Hematopoietic multipotent progenitor cell (in vitro differentiated cells): ENCODE data around the gene KIF26A. TPM values are rescaled to one million over a fixed set of nuclear protein-coding genes. Genes with fewer than 3 reads are reported as not detected.
A peak's percentile ranks its signal among the peaks of the same experiment; 100 is the strongest.

Experiments
- DNase-seq, 3 donors: peaks; one replicate each; pipeline ENCODE4 v3.0.0-alpha.2; 2011 to 2015; ENCODE audit warnings: low read depth in 2 of 3, low spot score in 2 of 3
- total RNA-seq: library from RNA; depleted of rRNA; stranded (reverse); fragments of >200 nt; gene quantifications from one replicate; pipeline ENCODE4 v1.2.3, GENCODE V29; 2012

The KIF26A gene
- total RNA-seq, 1 donor = 0.27 TPM

DNA sequence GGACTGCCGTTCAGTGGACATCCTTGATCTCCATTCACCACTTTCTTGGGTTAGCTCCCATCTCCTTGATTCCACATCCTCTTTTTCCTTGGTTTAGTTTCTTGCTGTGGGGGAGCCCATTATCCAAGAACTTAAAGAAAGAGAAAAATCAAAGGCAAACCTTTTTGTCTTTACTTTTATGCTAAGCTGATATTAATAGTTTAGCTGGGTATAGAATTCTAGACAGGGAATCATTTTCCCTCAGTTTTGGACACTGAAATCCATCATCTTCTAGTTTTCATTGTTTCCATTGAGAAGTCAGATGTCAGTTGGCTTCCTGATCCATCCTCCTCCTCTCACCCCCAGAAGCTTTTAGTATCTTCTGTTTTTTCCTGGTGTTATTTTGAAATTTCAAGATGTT is 8.8 kb upstream of the KIF26A start:
- no peak for DNase-seq

DNA sequence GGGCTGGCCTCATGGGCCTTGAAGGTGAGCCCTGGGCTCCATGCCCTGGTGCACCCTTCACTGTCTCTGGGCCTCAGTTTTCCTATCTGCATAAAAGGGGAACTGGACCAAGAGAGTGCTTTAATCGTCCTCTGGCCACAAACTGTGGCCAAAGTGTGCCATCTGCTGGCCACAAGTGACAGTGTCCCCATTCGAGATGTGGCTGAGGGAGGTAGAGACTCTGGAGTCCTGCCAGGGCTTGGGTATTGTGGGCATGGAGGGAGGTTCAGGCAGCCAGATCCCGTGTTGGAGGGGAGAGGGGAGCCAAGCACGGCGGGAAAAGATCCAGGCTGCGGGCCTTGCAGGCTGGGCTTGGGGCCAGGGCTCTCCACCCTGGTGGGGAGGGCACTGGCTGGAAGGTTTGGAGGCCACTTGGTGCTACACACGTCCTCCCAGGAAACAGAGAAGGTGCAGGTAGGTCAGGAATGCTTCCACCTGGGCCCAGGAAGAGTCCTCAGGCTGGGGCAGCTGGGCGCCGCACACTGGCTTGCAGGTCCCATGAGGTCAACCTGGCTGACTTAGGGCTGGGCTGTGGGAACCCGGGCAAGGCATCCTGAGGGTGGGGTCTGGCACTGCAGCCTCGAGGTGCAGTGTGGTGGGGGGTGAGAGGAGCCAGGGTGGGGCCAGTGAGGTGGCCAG is 7.3 kb upstream of the KIF26A start:
- DNase-seq = peak in 2 of 3 donors; percentile 42 to 63

DNA sequence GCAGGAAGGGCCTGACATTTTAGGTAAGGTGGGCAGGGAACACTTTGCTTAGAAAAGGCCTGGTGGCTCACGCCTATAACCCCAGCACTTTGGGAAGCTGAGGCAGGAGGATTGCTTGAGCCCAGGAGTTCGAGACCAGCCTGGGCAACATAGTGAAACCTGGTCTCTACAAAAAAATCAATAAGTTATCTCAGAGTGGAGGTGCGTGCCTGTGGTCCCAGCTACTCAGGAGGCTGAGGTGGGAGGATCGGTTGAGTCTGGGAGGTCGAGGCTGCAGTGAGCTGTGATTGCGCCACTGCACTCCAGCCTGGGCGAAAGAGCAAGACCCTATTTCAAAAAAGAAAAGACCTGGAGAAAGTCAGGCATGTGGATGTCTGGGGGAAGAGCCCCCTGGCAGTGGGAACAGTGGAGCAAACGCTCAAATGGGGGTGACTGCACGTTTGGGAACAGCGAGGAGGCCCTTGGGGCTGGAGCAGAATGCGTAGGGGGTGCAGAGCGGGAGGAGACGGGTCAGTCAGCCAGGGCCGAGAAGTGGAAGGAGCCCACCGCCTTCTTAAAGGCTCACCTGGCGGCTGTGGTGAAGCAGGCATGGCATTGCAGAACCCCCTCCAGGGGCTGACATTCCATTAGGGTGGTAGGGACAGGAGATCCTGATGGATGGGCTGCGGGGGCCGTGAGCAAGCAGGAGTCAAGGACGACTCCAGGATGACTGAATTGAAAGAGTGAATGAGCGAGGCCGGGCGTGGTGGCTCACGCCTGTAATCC is 6.2 kb upstream of the KIF26A start:
- DNase-seq = no peak

DNA sequence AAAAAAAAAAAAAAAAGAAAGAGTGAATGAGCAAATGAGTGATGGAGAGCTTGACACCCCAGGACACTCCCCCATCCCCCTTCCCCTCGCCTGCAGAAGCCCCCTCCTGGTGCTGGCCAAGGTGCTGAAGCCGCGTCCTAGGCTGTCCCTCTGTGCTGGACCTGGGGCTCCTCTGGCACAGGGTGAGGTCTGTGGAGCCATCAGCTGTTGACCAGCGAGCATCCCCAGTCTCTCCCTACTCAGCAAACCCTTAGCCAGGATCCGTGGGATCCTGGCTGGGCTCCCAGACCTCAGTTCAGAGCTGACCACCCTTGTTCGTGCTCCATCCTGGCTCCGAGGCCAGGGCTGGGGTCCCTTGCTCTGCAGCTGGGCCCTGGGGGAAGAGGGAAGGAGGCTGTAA is 5.4 kb upstream of the KIF26A start:
- DNase-seq = no peak

DNA sequence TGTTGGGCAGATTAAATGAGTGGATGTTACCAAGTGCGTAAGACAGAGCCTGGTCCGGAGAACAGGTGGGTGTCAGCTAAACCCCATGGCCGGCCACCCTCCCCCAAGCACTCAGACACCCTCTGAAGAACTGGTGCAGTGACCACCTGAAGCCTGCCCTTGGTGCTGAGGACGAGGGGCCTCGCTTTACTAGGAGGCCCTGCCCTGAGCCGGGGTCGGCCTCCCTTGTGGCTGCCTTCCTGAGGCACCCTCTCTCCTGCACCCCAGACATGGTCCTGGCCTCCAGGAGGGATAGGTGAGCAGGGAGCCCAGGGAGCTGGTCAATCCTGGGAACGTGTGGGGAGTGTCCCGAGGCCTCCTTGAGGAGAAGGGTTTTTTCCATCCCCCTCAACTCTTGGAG is 4.9 kb upstream of the KIF26A start:
- no peak for DNase-seq

DNA sequence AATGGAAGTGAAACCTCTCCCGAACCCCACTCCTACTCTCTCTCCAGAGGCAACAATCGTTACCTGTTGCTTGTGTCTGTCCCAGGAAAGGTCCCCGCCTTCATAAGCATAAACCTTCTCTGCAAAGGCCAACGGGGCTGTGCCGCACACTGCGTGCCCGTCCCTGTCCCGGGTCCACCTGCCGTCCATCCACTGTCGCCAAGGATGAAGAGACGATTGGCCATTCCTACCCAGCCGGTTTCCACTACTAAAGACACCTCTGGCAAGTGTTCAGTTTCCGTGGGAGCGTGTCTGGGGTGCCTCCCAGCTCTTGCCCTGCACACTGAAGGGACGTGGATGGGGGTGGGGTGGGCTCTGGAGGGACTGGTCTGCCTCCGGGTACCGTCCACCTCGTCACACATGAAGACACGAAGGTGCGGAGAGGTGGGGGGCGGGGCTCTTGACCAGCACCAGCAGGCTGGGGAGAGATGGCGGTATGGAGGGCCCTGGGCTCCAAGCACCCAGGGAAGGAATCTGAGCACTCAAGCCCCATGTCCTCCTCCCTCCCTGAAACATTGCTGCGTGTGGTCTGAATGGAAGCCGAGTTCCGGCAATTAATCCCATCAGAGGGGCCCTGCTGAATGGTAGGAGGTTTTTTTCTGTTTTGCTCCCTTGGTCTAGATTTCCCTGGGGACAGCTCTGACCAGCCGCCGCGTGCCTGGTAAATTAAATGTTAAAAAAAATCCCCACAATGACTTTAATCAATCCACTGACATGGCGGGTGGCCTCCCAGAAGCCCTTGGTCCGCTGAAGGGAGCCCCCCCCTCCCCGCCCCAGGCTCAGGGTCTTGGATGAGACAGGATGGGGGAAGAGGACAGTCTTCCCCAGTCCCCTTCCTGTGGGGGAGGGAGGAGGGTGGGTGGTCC is 4.1 kb upstream of the KIF26A start:
- no peak for DNase-seq

DNA sequence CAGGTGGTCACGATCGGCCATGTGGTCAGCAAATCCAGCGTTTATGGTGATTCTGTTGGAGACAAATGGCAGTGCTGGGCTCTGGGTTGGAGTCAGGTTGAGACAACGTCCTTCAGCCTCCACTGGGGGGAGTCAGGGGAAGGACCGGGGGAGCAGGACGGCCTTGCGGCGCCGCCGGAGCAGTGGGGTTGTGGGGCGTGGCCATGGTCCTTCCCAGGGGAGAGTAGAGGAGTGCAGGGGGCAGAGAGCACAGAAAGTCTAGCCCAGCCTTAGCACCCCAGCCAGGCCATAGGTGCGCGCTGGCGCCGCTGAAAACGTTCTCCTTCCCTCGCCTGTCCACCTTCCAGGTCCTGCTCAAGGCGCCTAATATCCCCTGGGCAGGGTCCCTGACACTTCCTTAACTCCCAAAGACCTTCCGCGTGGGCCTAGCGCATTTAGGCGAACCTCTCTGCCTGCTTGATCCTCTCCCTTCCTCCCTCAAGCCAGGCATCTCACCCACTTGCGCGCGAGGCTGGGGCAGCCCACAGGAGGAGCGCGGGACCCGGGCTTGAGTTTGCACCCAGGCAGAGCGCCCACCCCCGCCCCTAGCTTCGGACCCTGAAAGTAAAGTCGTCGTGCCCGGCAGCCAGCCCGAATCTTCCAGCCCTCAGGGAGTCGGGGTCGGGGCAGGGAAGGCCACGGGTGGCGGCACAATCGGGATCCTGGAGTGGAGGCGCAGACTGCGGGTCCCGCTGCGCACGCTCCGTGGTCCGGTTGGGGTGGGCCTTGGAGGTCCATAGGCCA is 3.1 kb upstream of the KIF26A start:
- peak in 2 of 3 donors; percentile 39 to 50 for DNase-seq

DNA sequence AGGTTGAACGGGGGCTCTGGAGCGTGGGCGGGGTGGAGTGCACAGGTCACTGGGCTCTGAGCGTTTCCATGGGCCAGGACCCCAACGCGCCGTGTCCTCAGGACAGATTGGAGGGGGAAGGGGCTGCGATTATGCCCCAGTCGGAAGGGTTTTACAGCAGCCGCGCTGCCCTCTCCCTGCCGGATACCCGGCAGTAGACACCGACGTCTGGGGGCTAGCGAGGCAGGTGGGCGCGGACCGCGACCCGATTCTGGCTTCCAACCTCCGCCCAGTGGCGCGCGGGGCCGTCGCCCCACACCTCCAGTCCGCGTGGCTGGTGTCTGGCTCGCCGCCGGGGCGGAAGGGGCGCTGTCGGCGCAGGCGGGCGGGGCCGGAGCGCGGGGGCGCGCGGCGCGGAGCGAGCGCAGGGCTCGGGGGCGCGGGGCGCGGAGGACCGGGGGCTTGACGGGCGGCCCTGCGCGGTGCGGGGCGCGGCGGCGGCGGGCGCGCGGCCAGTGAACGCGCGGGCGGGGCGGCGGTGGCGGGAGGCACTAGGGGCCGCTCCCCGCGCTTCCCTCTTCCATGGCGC is 2.4 kb upstream of the KIF26A start:
- no peak for DNase-seq

DNA sequence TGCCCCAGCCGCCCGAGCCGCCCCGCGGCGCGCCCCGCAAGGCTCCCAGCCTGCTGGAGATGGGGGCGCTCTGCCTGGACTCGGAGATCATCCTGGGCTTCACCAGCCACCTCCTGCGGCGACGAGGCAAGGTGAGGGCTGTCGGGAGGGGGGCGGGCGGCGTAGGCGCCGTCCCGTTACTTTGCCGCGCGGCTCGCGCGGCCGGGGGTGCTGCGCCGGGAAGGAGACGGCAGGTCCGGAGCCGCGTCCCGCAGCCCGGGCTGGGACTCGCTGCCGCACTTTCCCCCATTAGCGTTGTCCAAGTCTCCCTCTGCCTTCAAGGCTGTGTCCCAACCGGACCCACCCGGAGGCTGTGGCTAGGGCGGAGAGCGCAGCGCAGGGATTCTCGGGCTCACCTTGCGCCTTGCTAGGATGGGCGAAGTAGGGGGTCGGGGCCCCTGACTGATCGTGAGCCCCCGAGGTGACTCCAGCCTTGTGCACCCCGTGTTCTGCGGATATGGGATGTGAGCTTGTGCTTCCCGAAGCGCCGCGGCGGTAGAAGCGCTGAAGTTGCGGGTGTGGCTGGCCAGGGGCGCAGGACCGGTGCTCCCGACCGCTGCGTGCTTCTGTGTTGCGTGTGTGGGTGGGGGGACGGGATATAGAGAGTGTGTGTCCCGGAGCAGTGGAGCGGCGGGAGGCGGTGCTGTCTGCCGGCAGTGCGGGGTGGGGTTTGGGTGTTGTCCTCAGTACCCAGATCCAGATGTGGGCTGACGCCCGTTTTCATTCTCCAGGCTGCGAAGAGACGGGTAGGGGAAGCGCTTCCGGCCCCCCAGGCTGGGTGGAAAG is 1.7 kb upstream of the KIF26A start:
- no peak for DNase-seq

DNA sequence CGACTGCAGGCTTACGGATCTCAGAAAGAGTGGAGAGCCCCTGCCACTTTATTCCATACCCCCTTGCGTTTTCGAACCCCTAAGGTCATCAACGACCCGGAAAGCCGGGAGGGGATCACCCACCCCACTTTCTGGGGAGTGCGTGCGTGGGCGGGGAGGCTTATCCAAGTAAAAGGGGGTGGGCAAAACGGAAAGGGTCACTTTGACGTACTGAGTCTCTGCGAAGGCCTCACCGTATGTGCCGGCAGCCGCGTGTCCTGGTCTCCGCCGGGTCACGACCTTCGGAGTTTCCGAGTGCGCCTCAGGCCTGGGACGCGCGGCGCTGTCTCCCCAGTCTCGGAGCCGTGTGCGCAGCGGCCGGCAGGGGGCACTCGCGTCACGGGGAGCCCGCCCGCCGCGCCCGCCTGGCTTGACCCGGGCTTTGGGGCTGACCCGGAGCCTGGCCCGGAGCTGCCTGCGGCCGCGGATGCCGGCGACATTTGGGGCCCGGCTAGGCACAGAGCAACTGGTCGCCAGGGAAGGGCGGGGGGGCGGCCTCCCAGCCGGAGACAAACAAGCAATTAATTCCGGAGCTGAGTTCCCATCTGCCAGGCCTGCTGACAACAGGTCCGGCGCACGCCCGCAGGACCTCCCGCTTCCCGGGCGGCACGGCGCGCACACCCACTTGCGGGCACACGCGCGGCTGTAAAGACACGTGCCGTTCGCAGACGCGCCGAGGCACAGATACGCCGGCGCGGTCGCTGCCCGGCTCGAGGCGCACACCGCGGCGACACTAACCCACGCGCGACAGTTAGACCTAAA is 890 bp upstream of the KIF26A start:
- DNase-seq = peak; percentile 41 to 55 (median 43)

DNA sequence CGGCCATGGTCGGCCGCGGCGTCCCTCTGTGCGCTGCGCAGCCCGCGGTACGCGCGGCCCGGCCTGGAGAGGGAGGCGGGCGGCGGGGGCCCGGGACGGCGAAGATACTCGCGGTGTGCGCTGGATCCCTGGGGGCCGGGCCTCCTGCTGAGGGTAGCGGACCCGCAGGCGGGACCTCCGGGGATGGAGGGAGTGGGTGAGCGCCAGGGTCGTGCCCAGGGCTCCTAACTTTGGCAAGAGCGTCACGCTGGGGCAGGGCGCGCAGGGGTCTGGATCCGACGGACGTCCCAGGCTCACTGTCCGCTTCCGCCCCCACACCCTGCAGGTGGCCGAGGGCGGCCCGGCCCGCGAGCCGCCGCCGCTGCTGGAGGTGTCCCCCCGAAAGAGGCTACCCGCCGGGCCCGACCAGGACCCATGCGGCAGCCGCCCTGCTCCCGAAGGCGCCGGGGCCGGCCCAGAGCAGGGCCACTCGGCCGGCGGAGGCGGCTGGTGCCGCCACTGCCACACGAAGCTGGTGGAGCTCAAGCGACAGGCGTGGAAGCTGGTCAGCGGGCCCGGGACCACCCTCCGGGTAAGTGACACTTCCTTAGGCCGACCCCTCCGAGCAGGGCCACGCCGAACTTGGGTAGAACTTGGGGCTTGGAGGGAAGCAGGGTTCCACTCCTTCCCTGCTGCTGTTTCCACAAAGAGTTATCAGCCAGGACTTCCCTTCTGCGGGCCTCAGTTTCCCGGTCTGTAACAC is 502 bp downstream of the KIF26A start:
- DNase-seq = no peak

DNA sequence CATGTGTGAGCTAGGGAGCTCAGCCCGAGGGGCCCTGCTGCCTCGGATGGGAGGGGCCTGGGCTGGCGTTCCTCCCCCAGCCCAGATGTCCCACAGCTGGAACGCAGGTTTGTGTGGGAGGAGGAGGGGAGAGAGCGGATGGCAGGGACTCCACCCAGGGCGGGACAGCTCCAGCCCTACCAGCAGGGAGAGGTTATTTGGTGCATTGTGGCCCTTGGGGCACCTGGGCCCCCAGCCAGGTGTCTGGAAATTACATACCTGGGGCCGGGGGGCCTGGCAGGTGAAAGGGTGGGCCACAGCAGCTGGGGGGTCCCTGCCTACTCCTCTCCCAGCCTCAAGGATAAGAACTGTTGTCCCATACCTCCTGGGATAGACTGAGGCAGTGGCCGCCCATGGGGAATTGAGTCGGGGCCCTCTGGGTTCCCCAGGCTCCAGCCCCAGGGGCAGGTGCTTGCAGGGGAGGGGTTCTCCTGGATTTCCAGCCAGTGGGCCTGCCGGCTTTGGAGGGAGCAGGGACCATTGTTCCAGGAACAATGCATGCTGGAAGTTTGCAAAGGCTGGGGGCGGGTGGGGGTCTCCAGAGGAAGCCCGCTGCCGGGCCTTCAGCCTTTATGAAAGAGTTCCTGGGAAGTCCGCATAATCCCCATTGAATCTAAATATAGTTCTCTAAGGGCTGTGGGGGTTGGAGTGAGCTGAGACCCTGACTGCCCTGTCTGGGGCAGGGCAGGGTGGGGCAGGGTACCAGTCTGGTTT is 1.2 kb downstream of the KIF26A start:
- no peak for DNase-seq

DNA sequence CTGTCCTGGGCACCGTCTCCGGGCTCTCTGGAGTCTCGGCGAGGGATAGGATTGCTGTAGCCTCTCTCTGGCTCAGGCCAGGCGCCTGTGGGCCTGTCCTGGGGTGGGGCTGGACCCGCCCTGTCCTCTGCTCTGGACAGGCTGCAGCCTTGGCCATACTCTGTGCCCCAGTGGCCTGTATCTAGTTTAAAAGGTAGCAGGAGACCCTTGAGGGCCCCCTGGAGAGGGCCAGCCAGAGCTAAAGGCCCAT is 1.8 kb downstream of the KIF26A start:
- no peak for DNase-seq

DNA sequence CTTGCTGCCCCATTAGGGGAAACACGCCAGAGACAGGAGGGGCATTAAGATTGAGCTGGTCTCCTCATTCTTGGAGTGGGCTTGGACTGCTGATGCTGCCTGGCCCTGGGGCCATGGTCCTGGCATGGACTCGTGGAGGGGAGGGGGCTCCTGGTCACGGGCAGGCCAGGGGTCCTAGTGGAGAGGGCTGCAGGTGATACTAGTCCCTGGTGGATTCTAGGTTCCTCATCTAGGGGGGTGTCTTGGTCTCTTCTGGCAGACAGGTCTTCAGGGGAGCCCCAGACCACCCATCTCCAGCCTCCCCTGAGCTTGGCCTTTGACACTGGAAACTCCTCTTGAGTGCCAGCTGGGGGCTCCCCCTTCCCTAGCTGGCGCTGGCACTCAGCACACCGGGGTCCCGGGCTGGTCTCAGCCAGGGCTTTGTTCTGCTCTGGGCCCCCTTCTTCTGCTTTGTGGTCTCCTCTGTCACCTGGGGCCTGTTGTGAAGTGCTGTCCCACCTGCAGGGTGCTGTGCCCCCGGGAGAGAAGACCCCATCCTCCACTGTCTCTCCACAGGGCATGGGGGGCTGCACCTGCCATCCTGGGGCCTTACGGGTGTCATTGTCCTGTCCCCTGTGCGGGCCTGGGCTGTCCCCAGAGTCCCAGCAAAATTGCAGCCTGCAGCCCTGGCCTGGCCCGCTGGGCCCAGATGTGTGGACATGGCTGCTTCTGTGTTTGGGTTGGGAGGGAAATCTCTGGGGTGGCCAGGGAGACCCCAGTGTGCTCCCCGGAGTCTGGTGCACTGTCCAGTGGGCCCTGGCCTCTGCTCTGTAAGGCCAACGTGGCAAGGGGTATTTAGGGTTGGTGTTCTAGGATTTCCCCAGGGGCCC is 2.3 kb downstream of the KIF26A start:
- DNase-seq = no peak

DNA sequence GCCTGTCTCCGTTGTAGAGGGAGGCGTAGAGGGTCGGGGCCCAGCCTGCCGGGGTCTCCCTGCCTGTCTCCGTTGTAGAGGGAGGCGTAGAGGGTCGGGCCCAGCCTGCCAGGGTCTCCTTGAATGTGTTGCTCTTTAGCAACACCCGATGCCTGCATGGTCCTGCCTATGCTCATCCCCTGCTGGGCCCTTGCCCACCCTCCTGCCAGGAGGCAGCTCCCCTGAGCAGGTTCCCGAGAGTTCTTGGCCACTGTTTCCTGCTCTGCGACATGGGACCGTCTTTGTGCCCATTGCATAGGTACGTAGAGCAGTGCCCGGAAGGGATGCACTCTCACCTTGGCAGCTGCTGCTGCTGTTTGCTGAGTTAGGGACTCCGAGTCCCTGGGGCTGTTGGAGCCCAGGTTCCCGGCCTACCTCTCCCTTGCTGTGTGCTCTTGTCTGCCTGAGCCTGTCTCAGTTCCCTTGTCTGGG is 3.3 kb downstream of the KIF26A start:
- DNase-seq = no peak
